Natural killer cell treated with Interleukin-12 subunit alpha and Interleukin-12 subunit beta and Interleukin-15 and Interleukin-18, amount 100 ng/mL, for 72 hours (primary cell): ENCODE measurements around the gene TAPBP. TPM values are rescaled to one million over a fixed set of nuclear protein-coding genes. Genes with fewer than 3 reads are reported as not detected.

ENCODE experiments used
- ATAC-seq, 2 donors: fragments of 150-1000 bp; cut with Tn5 transposase in 1 of 2; sonication (Bioruptor Pico), chemical (Tn5 transposase) in 1 of 2; 2 replicates each; pipeline ENCODE4 v1.10.0; 2021
- DNase-seq: peaks from one replicate; pipeline ENCODE4 v3.0.0; 2022; ENCODE audit warnings: low spot score
- H3K27ac Mint-ChIP-seq, 2 donors: 1 replicate in 1 of 2; 2 replicates in 1 of 2; pipeline ENCODE4 v1.8.0; 2022; ENCODE audit warnings: mixed read lengths in 2 of 2, mild to moderate bottlenecking in 1 of 2, moderate library complexity in 1 of 2
- H3K27me3 Mint-ChIP-seq, 2 donors: 1 replicate in 1 of 2; 2 replicates in 1 of 2; pipeline ENCODE4 v1.8.0; 2022; ENCODE audit warnings: mixed read lengths in 2 of 2
- H3K36me3 Mint-ChIP-seq: one replicate; pipeline ENCODE4 v1.8.0; 2022; ENCODE audit warnings: mixed read lengths
- H3K4me1 Mint-ChIP-seq, 2 donors: 1 replicate in 1 of 2; 2 replicates in 1 of 2; pipeline ENCODE4 v1.8.0; 2022; ENCODE audit warnings: low read depth in 2 of 2, mixed read lengths in 2 of 2, mild to moderate bottlenecking in 1 of 2
- H3K4me3 Mint-ChIP-seq: one replicate; pipeline ENCODE4 v1.8.0; 2022; ENCODE audit warnings: mixed read lengths
- H3K9me3 Mint-ChIP-seq: 2 replicates; pipeline ENCODE4 v1.8.0; 2022; ENCODE audit warnings: mixed read lengths
- total RNA-seq, 2 donors: library from RNA; stranded (reverse); gene quantifications; one replicate each; pipeline ENCODE4 v1.2.3, GENCODE V29; 2022

Gene TAPBP
- total RNA-seq, 2 donors from 2014 or later = 243 to 346 TPM

- ATAC-seq (no peak), DNase-seq (no peak)
- Mint-ChIP-seq H3K27ac (peak overlapping the region; percentile 95 to 97), H3K4me1 (peaks cover 62 to 70% of the 10 kb centered on the region in 2 donors), H3K27me3 (no peaks in the 10 kb centered on the region), H3K9me3 (no peaks in the 10 kb centered on the region), H3K4me3 (peak overlapping the region; percentile 96), H3K36me3 (peaks cover 25% of the 10 kb centered on the region)
Observed at GRCh38 chr6:33315793-33316602, 2.1 kb upstream of the TAPBP start.

GRCh38 chr6:33314943-33315792, 1.3 kb upstream of the TAPBP start:
- peaks cover 20% of the 10 kb centered on the region for H3K36me3 Mint-ChIP-seq
- ATAC-seq (no peak), DNase-seq (peak; percentile 66)
- no peaks in the 10 kb centered on the region for H3K9me3 Mint-ChIP-seq
- peak overlapping the region; percentile 97 for H3K4me3 Mint-ChIP-seq
- H3K27ac Mint-ChIP-seq = peak overlapping the region; percentile 95 to 97
- no peaks in the 10 kb centered on the region for H3K27me3 Mint-ChIP-seq
- H3K4me1 Mint-ChIP-seq = peaks cover 56 to 64% of the 10 kb centered on the region in 2 donors

- Mint-ChIP-seq H3K4me3 (peak overlapping the region; percentile 97), H3K27me3 (no peaks in the 10 kb centered on the region), H3K36me3 (peaks cover 14% of the 10 kb centered on the region), H3K4me1 (peaks cover 50 to 58% of the 10 kb centered on the region in 2 donors), H3K9me3 (no peaks in the 10 kb centered on the region), H3K27ac (peak overlapping the region; percentile 95 to 97)
- ATAC-seq (peak; percentile 44 to 50), DNase-seq (peak; percentile 82)
Observed at GRCh38 chr6:33314515-33314942, 651 bp upstream of the TAPBP start.

- H3K27me3 Mint-ChIP-seq = no peaks in the 10 kb centered on the region
- peak overlapping the region; percentile 95 to 97 for H3K27ac Mint-ChIP-seq
- H3K36me3 Mint-ChIP-seq = peaks cover 9% of the 10 kb centered on the region
- peak; percentile 2 to 31 for ATAC-seq
- no peaks in the 10 kb centered on the region for H3K9me3 Mint-ChIP-seq
- peak overlapping the region; percentile 97 for H3K4me3 Mint-ChIP-seq
- DNase-seq = peak; percentile 77
- peaks cover 44 to 49% of the 10 kb centered on the region in 2 donors for H3K4me1 Mint-ChIP-seq
Observed at GRCh38 chr6:33313105-33313708, 671 bp downstream of the TAPBP start.

GRCh38 chr6:33312361-33313104, 1.3 kb downstream of the TAPBP start:
- H3K4me1 Mint-ChIP-seq = peaks cover 38 to 44% of the 10 kb centered on the region in 2 donors
- ATAC-seq (peak; percentile 29 to 47), DNase-seq (peak; percentile 83)
- H3K27ac Mint-ChIP-seq = peak overlapping the region; percentile 95 to 97
- H3K4me3 Mint-ChIP-seq = peak overlapping the region; percentile 97
- H3K27me3 Mint-ChIP-seq = no peaks in the 10 kb centered on the region
- peaks cover 7% of the 10 kb centered on the region for H3K36me3 Mint-ChIP-seq
- H3K9me3 Mint-ChIP-seq = no peaks in the 10 kb centered on the region

- ATAC-seq (no peak), DNase-seq (no peak)
- peaks cover 22 to 35% of the 10 kb centered on the region in 2 donors for H3K4me1 Mint-ChIP-seq
- peak overlapping the region in 1 of 2 donors; percentile 34 for H3K27ac Mint-ChIP-seq
- no peak overlapping the region for H3K4me3 Mint-ChIP-seq
- no peaks in the 10 kb centered on the region for H3K9me3 Mint-ChIP-seq
- no peaks in the 10 kb centered on the region for H3K27me3 Mint-ChIP-seq
- peaks cover 16% of the 10 kb centered on the region for H3K36me3 Mint-ChIP-seq
Observed at GRCh38 chr6:33306356-33306755, 7.5 kb downstream of the TAPBP start.

GRCh38 chr6:33305052-33305451, 8.8 kb downstream of the TAPBP start:
- H3K4me1 Mint-ChIP-seq = peaks cover 26 to 37% of the 10 kb centered on the region in 2 donors

GRCh38 chr6:33304216-33304615, 9.7 kb downstream of the TAPBP start:
- Mint-ChIP-seq H3K27ac (peak overlapping the region in 1 of 2 donors; percentile 81), H3K4me1 (peaks cover 35 to 46% of the 10 kb centered on the region in 2 donors), H3K36me3 (peaks cover 22% of the 10 kb centered on the region), H3K27me3 (no peaks in the 10 kb centered on the region), H3K4me3 (no peak overlapping the region), H3K9me3 (no peaks in the 10 kb centered on the region)
- ATAC-seq = no peak
- DNase-seq = peak; percentile 41

More at GRCh38 chr6:33305052-33305451, 8.8 kb downstream of the TAPBP start:
- H3K27me3 Mint-ChIP-seq = no peaks in the 10 kb centered on the region
- ATAC-seq (no peak), DNase-seq (no peak)
- peak overlapping the region in 1 of 2 donors; percentile 81 for H3K27ac Mint-ChIP-seq
- no peaks in the 10 kb centered on the region for H3K9me3 Mint-ChIP-seq
- no peak overlapping the region for H3K4me3 Mint-ChIP-seq
- H3K36me3 Mint-ChIP-seq = peaks cover 17% of the 10 kb centered on the region

GRCh38 chr6:33301877-33302276, 12.0 kb downstream of the TAPBP start:
- H3K36me3 Mint-ChIP-seq = peaks cover 15% of the 10 kb centered on the region
- peaks cover 36 to 49% of the 10 kb centered on the region in 2 donors for H3K4me1 Mint-ChIP-seq
- ATAC-seq (no peak), DNase-seq (no peak)
- no peaks in the 10 kb centered on the region for H3K9me3 Mint-ChIP-seq
- no peaks in the 10 kb centered on the region for H3K27me3 Mint-ChIP-seq
- no peak overlapping the region for H3K4me3 Mint-ChIP-seq
- H3K27ac Mint-ChIP-seq = peak overlapping the region in 1 of 2 donors; percentile 99

- H3K36me3 Mint-ChIP-seq = peaks cover 15% of the 10 kb centered on the region
- H3K27ac Mint-ChIP-seq = peak overlapping the region; percentile 96 to 99
- ATAC-seq (peak; percentile 91 to 92), DNase-seq (peak; percentile 96)
- no peaks in the 10 kb centered on the region for H3K9me3 Mint-ChIP-seq
- H3K4me3 Mint-ChIP-seq = peak overlapping the region; percentile 100
- H3K27me3 Mint-ChIP-seq = no peaks in the 10 kb centered on the region
- H3K4me1 Mint-ChIP-seq = peaks cover 27 to 39% of the 10 kb centered on the region in 2 donors
Observed at GRCh38 chr6:33299237-33299944, 14.5 kb downstream of the TAPBP start.

GRCh38 chr6:33298773-33299236, 15.1 kb downstream of the TAPBP start, which contains the start of gene RGL2:
RGL2 (minus strand) TSS chr6:33298942; CDS start chr6:33298610, 332 bp downstream.
- ATAC-seq (peak; percentile 60 to 63), DNase-seq (peak; percentile 82)
- Mint-ChIP-seq H3K4me1 (peaks cover 25 to 39% of the 10 kb centered on the region in 2 donors), H3K36me3 (peaks cover 14% of the 10 kb centered on the region), H3K27ac (peak within 1 kb of the TSS; percentile 96 to 99), H3K4me3 (peak within 1 kb of the TSS; percentile 100), H3K9me3 (no peaks in the 10 kb centered on the region), H3K27me3 (no peaks in the 10 kb centered on the region)
